HFFc6 (cell line): Measurements from ENCODE around the gene C11orf24. TPM values are rescaled to one million over a fixed set of nuclear protein-coding genes. Genes with fewer than 3 reads are reported as not detected.

Experiments
- DNase-seq: peaks from one replicate; pipeline ENCODE4 v3.0.0-alpha.2; 2018
- H3K27ac Mint-ChIP-seq: 2 replicates; pipeline ENCODE4 v1.8.0; 2020; ENCODE audit warnings: mild to moderate bottlenecking, mixed read lengths
- H3K27me3 Mint-ChIP-seq: 2 replicates; pipeline ENCODE4 v1.8.0; 2021; ENCODE audit warnings: mild to moderate bottlenecking, moderate library complexity, mixed read lengths; ENCODE audit not compliant: insufficient read depth
- H3K36me3 Mint-ChIP-seq: 2 replicates; pipeline ENCODE4 v1.8.0; 2021; ENCODE audit warnings: low read depth, mixed read lengths
- H3K4me1 Mint-ChIP-seq: 2 replicates; pipeline ENCODE4 v1.8.0; 2020; ENCODE audit warnings: low read depth, mixed read lengths
- H3K4me3 Mint-ChIP-seq: 2 replicates; pipeline ENCODE4 v1.8.0; 2020; ENCODE audit warnings: mild to moderate bottlenecking, moderate library complexity, mixed read lengths
- H3K9me3 Mint-ChIP-seq: 2 replicates; pipeline ENCODE4 v1.8.0; 2020; ENCODE audit warnings: mild to moderate bottlenecking, mixed read lengths
- total RNA-seq, 6 experiments: library from RNA; stranded (reverse); fragmentation: NEBNext Ultra II Directional; extraction: Animal tissue kit (Norgen Biotek cat#: 25700); gene quantifications; 2 replicates in 1 of 6; 3 replicates in 5 of 6; pipeline ENCODE4 v1.2.3, GENCODE V29; 2021
- TF ChIP-seq, protein P1 (sequence below): fragments of 200-600 bp; sonication (generic); IDR thresholded peaks from 2 replicates; pipeline ENCODE4 v1.5.0; 2021; ENCODE audit warnings: antibody characterized with exemption, mild to moderate bottlenecking

C11orf24 gene
- total RNA-seq, 6 experiments from 2014 or later: 88.4 to 126 (median 101) TPM

DNA sequence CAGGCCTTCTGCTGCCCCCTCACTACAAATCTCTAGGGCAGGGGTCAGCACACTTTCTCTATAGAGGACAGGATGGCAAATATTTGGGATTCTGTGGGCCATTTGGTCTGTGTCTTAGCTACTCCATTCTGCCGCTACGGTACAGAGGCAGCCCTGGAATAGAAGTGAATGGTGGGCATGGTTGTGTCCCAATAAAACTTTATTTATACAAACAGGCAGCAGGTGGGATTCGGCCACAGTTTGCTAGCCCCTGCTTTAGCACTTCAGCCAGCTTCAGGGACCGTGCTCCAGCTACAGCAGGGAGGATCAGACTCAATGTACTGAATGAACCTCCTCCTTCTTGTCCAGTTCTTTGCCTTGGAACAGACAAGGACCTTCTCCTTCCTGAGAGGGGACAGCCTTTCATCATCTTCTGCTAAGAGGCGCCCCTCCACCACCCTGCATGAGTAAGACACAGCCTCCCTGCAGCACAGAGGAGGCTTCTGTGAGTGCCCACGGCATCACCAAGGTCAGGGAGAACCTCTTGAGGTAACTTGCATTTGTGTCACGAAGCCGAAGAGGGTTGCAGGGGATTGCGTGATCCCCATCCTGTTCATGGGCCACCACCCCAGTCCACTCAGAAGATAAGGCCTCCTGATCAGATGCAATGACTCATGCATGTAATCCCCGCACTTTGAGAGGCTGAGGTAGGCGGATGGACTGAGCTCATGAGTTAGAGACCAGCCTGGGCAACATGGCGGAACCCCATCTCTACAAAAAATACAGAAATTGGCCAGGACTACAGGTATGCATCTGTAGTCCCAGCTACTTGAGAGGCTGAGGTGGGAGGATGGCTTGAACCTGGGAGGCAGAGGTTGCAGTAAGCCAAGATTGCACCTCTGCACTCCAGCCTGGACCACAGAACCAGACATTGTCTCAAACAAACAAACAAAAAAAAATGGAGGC is 4.6 kb downstream of the C11orf24 start:
- H3K4me1 Mint-ChIP-seq: peaks cover 34% of the 10 kb centered on the region
- no peak overlapping the region for H3K27ac Mint-ChIP-seq
- no peaks in the 10 kb centered on the region for H3K9me3 Mint-ChIP-seq
- no peak for DNase-seq
- H3K36me3 Mint-ChIP-seq: peaks cover 39% of the 10 kb centered on the region
- peaks cover 2% of the 10 kb centered on the region for H3K27me3 Mint-ChIP-seq
- TF ChIP-seq, protein P1, sequence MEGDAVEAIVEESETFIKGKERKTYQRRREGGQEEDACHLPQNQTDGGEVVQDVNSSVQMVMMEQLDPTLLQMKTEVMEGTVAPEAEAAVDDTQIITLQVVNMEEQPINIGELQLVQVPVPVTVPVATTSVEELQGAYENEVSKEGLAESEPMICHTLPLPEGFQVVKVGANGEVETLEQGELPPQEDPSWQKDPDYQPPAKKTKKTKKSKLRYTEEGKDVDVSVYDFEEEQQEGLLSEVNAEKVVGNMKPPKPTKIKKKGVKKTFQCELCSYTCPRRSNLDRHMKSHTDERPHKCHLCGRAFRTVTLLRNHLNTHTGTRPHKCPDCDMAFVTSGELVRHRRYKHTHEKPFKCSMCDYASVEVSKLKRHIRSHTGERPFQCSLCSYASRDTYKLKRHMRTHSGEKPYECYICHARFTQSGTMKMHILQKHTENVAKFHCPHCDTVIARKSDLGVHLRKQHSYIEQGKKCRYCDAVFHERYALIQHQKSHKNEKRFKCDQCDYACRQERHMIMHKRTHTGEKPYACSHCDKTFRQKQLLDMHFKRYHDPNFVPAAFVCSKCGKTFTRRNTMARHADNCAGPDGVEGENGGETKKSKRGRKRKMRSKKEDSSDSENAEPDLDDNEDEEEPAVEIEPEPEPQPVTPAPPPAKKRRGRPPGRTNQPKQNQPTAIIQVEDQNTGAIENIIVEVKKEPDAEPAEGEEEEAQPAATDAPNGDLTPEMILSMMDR: no peak
- no peak overlapping the region for H3K4me3 Mint-ChIP-seq

DNA sequence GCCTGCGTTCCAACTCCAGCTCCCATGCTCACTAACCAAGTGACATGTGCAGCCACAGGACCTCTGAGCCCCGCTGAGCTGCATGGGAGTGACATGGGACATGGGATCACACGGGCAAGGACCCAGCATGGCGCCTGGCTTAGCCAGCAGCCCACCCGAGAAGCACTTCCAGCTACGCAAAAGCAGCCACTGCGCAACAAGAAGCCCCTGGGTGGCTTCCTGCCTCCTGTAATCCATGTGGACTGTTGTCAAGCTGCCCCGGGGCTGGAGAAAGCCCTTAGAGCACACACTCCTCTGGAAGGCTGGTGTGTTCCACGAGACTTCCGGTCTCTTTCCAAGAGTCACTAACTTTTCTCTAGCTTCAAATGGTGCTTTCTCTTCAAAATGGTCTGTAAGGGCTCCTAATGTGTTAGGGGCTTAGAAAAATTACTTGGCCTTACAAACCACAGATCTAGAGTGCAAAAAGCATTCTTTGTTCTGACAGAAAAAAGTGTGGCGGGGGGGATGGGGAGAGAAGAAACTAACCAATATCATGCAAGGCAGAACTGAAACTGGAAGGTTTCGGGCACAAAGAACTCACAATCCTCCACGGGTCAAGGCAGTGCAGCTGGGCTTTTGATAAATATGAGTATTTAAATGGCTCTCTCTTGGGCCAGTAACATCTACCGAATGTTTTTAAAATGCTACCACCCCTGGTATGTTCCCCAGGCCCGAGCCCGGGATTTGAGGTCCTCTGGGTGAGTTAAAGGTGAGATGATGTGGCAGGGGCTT is 5.5 kb downstream of the C11orf24 start:
- Mint-ChIP-seq H3K9me3 (no peaks in the 10 kb centered on the region), H3K4me1 (peaks cover 33% of the 10 kb centered on the region), H3K4me3 (no peak overlapping the region), H3K36me3 (peaks cover 45% of the 10 kb centered on the region), H3K27ac (no peak overlapping the region), H3K27me3 (peaks cover 1% of the 10 kb centered on the region; the same call in 1 of the 2 replicates)
- DNase-seq: no peak
- TF ChIP-seq, protein P1: no peak

DNA sequence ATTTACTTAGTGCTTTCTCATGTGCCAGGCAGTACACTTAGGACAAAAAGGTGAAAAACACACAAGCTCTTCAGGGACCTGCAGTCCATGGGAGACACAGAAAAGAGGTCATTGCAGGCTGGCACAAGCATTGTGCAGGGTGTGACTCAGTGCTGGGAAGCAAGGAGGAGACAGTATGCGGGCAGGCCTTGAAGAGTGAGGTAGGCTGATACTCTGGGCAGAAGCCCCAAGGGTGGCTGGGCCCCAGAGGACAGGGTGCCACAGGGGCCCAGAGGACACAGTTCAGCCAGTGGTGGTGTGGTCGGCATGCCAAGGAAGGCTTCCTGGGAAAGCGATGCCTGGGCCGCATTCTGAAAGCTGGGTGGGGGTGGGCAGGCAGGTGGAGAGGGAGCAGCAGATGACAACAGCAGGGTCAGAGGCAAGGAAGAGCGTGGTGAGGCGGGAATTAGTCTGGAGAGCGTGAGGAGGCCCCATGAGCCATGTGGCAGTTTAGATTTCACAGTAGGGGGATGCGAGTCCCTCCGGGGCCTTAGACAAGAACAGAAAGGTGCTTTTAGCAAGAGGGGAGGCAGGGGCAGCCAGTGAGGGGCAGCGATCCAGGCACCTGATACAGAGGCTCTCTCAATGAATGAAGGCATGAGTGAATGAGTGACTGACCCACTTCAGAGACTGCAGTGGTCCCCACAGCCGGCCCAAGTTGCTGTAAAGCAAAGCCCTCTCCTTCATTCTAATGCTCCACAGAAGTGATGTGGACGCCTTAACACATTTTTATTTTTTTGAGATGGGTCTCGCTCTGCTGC is 6.8 kb downstream of the C11orf24 start:
- H3K4me3 Mint-ChIP-seq: no peak overlapping the region
- H3K9me3 Mint-ChIP-seq: no peaks in the 10 kb centered on the region
- no peak for DNase-seq
- TF ChIP-seq, protein P1: no peak
- H3K27me3 Mint-ChIP-seq: peaks cover 1% of the 10 kb centered on the region; the same call in 1 of the 2 replicates
- peaks cover 45% of the 10 kb centered on the region for H3K36me3 Mint-ChIP-seq
- H3K4me1 Mint-ChIP-seq: peaks cover 20% of the 10 kb centered on the region
- no peak overlapping the region for H3K27ac Mint-ChIP-seq

DNA sequence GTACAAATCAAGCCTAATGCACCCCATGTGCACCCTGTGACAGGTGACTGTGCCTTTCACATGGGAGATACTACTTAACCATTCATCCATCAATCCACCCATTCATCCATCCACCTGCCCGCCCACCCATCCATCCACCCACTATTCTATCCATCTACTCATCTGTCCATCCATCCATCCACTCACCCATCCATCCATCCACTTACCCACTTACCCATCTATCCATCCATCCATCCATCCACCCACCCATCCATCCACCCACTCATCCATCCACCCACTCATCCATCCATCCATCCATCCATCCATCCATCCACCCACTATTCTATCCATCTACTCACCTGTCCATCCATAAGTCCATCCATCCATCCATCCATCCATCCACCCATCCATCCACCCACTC is 7.5 kb downstream of the C11orf24 start:
- DNase-seq: no peak

More for the DNA sequence above, 7.5 kb downstream of the C11orf24 start:
- TF ChIP-seq, protein P1: no peak
- Mint-ChIP-seq H3K9me3 (no peaks in the 10 kb centered on the region), H3K4me3 (no peak overlapping the region), H3K36me3 (peaks cover 39% of the 10 kb centered on the region), H3K27me3 (peaks cover 3% of the 10 kb centered on the region; the same call in 1 of the 2 replicates), H3K27ac (no peak overlapping the region), H3K4me1 (peaks cover 13% of the 10 kb centered on the region)
